T-cell (primary cell): ENCODE results near the gene CDH13. TPM values are rescaled to one million over a fixed set of nuclear protein-coding genes. Genes with fewer than 3 reads are reported as not detected.

Experiments used
- ATAC-seq, 4 experiments: fragments of 200-7000 bp in 3 of 4; fragments of 150-1000 bp in 1 of 4; cut with Tn5 transposase; replicated peaks in 1 of 4; 1 replicate in 3 of 4; 2 replicates in 1 of 4; pipeline ENCODE4 v1.10.0; 2021; ENCODE audit warnings: moderate library complexity in 3 of 4, mild to moderate bottlenecking in 2 of 4, moderate number of reproducible peaks in 1 of 4
- CTCF ChIA-PET, 2 donors: fragments of 300-600 bp; sonication (Branson Sonifier 250); formaldehyde crosslinking; loops; one replicate each; lab custom pipeline; 2022; ENCODE audit warnings: antibody characterized with exemption in 2 of 2; lab: Charles Lee
- POLR2A ChIA-PET, 2 donors: fragments of 300-600 bp; sonication (Branson Sonifier 250); formaldehyde crosslinking; loops; one replicate each; lab custom pipeline; 2022; ENCODE audit warnings: antibody characterized with exemption in 2 of 2; lab: Charles Lee
- DNase-seq, 35 experiments: peaks; one replicate each; pipeline versions ENCODE4 v3.0.0 to v3.0.0-alpha.2; 2013 to 2023
- H3K27ac ChIP-seq: one replicate; pipeline ENCODE4 v1.5.1; 2013; ENCODE audit warnings: low read length
- H3K27me3 ChIP-seq, 2 experiments: replicated peaks in 1 of 2; 1 replicate in 1 of 2; 2 replicates in 1 of 2; pipeline versions ENCODE4 v1.6.1 to v1.7.0; 2013; ENCODE audit warnings: low read length in 1 of 2, mixed read lengths in 1 of 2; ENCODE audit not compliant: control insufficient read depth in 2 of 2, insufficient read depth in 2 of 2; ENCODE audit errors: extremely low read depth in 1 of 2
- H3K36me3 ChIP-seq, 2 donors: 1 replicate in 1 of 2; 2 replicates in 1 of 2; pipeline versions ENCODE4 v1.6.1 to v1.7.0; 2013; ENCODE audit warnings: low read length in 1 of 2; ENCODE audit not compliant: control insufficient read depth in 2 of 2, insufficient read depth in 1 of 2; ENCODE audit errors: extremely low read depth in 1 of 2
- H3K4me1 ChIP-seq, 2 experiments: 1 replicate in 1 of 2; 2 replicates in 1 of 2; pipeline versions ENCODE4 v1.6.1 to v1.7.0; 2013; ENCODE audit warnings: low read length in 2 of 2, mixed read lengths in 1 of 2; ENCODE audit not compliant: insufficient read depth in 2 of 2, control insufficient read depth in 1 of 2; ENCODE audit errors: extremely low read depth in 1 of 2
- H3K4me3 ChIP-seq, 2 donors: 1 replicate in 1 of 2; 2 replicates in 1 of 2; pipeline versions ENCODE4 v1.5.1 to v1.7.0; 2013; ENCODE audit warnings: mild to moderate bottlenecking in 2 of 2, low read length in 1 of 2, moderate library complexity in 1 of 2; ENCODE audit not compliant: control insufficient read depth in 1 of 2; ENCODE audit errors: extremely low read depth in 1 of 2
- H3K9me3 ChIP-seq: 2 replicates; pipeline ENCODE4 v1.7.0; 2013
- H3K27ac Mint-ChIP-seq, 2 donors: one replicate each; pipeline ENCODE4 v1.8.0; 2020 to 2021; ENCODE audit warnings: mild to moderate bottlenecking in 2 of 2, mixed read lengths in 2 of 2
- H3K27me3 Mint-ChIP-seq, 2 donors: one replicate each; pipeline ENCODE4 v1.8.0; 2021 to 2022; ENCODE audit warnings: mixed read lengths in 2 of 2
- H3K36me3 Mint-ChIP-seq: one replicate; pipeline ENCODE4 v1.8.0; 2021; ENCODE audit warnings: mixed read lengths
- H3K4me1 Mint-ChIP-seq, 3 donors: one replicate each; pipeline ENCODE4 v1.8.0; 2020 to 2022; ENCODE audit warnings: mixed read lengths in 3 of 3, mild to moderate bottlenecking in 1 of 3
- H3K4me3 Mint-ChIP-seq, 3 donors: one replicate each; pipeline ENCODE4 v1.8.0; 2020 to 2022; ENCODE audit warnings: mild to moderate bottlenecking in 3 of 3, mixed read lengths in 3 of 3, moderate library complexity in 3 of 3
- H3K9me3 Mint-ChIP-seq, 3 donors: one replicate each; pipeline ENCODE4 v1.8.0; 2020 to 2022; ENCODE audit warnings: mixed read lengths in 3 of 3
- WGBS: methylation state at CpG from one replicate; pipeline ENCODE4 v1.1.5; 2013; ENCODE audit warnings: missing lambda C conversion rate; ENCODE audit not compliant: insufficient coverage; 5-methylcytosine and 5-hydroxymethylcytosine counted together
- total RNA-seq, 35 experiments: library from RNA in 6 of 35; stranded (reverse) in 6 of 35; fragments of 120-200 nt in 1 of 35; gene quantifications; one replicate each; pipeline versions ENCODE4 v1.2.1 to v1.2.4 and lab custom pipeline; 2013 to 2026

CDH13 gene
- total RNA-seq, 5 donors from 2014 or later (not counting 1 experiment from before 2014, with no cell fraction given) = not detected

GRCh38 chr16:83404261-83404660 lies 777.5 kb downstream of the CDH13 start:
- CTCF ChIA-PET = no interaction called here
- POLR2A ChIA-PET = no interaction called here
- peaks cover 0 to 6% (median 5%) of the 10 kb centered on the region in 3 donors for H3K9me3 Mint-ChIP-seq
- Histone ChIP-seq H3K4me3 (no peak overlapping the region), H3K4me1 (no peaks in the 10 kb centered on the region), H3K27me3 (no peaks in the 10 kb centered on the region), H3K9me3 (no peaks in the 10 kb centered on the region), H3K36me3 (no peaks in the 10 kb centered on the region), H3K27ac (no peak overlapping the region)
- H3K4me3 Mint-ChIP-seq = no peak overlapping the region
- H3K36me3 Mint-ChIP-seq = no peaks in the 10 kb centered on the region
- no peaks in the 10 kb centered on the region for H3K4me1 Mint-ChIP-seq
- no peak for DNase-seq
- ATAC-seq = no peak
- peaks cover 0 to 2% of the 10 kb centered on the region in 2 donors for H3K27me3 Mint-ChIP-seq
- H3K27ac Mint-ChIP-seq = no peak overlapping the region
- WGBS = no CpG with 5 or more reads among the region's 3 CpGs

- ATAC-seq = no peak
Observed at GRCh38 chr16:83407928-83408327, 781.2 kb downstream of the CDH13 start.

GRCh38 chr16:83409347-83409746 lies 782.6 kb downstream of the CDH13 start:
- no peak overlapping the region for H3K4me3 Mint-ChIP-seq
- Histone ChIP-seq H3K27me3 (no peaks in the 10 kb centered on the region), H3K9me3 (no peaks in the 10 kb centered on the region), H3K4me1 (no peaks in the 10 kb centered on the region), H3K27ac (no peak overlapping the region), H3K4me3 (no peak overlapping the region), H3K36me3 (no peaks in the 10 kb centered on the region)
- H3K9me3 Mint-ChIP-seq = peaks cover 2 to 6% (median 3%) of the 10 kb centered on the region in 3 donors
- ATAC-seq (no peak), DNase-seq (no peak)
- no peaks in the 10 kb centered on the region for H3K4me1 Mint-ChIP-seq
- ChIA-PET POLR2A (no interaction called here), CTCF (interaction anchor here in 1 of 2 donors (0.5 kb wide), 1 partner anchor 194 kb away, joined by 5 read pairs; no protein-coding TSS in a partner anchor)
- no peak overlapping the region for H3K27ac Mint-ChIP-seq
- H3K27me3 Mint-ChIP-seq = peaks cover 0 to 2% of the 10 kb centered on the region in 2 donors
- WGBS = 70% methylated on average over 2 of the region's 3 CpGs
- H3K36me3 Mint-ChIP-seq = no peaks in the 10 kb centered on the region

More at GRCh38 chr16:83407928-83408327, 781.2 kb downstream of the CDH13 start:
- WGBS = 76% methylated on average over 4 of the region's 5 CpGs
- Histone ChIP-seq H3K4me3 (no peak overlapping the region), H3K9me3 (no peaks in the 10 kb centered on the region), H3K36me3 (no peaks in the 10 kb centered on the region), H3K4me1 (no peaks in the 10 kb centered on the region), H3K27me3 (no peaks in the 10 kb centered on the region), H3K27ac (no peak overlapping the region)
- ChIA-PET POLR2A (no interaction called here), CTCF (no interaction called here)
- no peak for DNase-seq
- H3K4me1 Mint-ChIP-seq = no peaks in the 10 kb centered on the region
- H3K27ac Mint-ChIP-seq = no peak overlapping the region
- no peak overlapping the region for H3K4me3 Mint-ChIP-seq
- H3K9me3 Mint-ChIP-seq = peaks cover 0 to 6% (median 0%) of the 10 kb centered on the region in 3 donors
- H3K36me3 Mint-ChIP-seq = no peaks in the 10 kb centered on the region
- peaks cover 0 to 2% of the 10 kb centered on the region in 2 donors for H3K27me3 Mint-ChIP-seq

- peaks cover 0 to 3% of the 10 kb centered on the region in 2 donors for H3K27me3 Mint-ChIP-seq
- ChIA-PET CTCF (no interaction called here), POLR2A (no interaction called here)
- no peak overlapping the region for H3K27ac Mint-ChIP-seq
- H3K4me1 Mint-ChIP-seq = no peaks in the 10 kb centered on the region
- Histone ChIP-seq H3K4me1 (no peaks in the 10 kb centered on the region), H3K9me3 (no peaks in the 10 kb centered on the region), H3K27me3 (no peaks in the 10 kb centered on the region), H3K36me3 (no peaks in the 10 kb centered on the region), H3K4me3 (no peak overlapping the region), H3K27ac (no peak overlapping the region)
- DNase-seq = no peak
- ATAC-seq = no peak
- H3K4me3 Mint-ChIP-seq = no peak overlapping the region
- H3K36me3 Mint-ChIP-seq = no peaks in the 10 kb centered on the region
- H3K9me3 Mint-ChIP-seq = peaks cover 0 to 13% (median 0%) of the 10 kb centered on the region in 3 donors
- 67% methylated on average over 1 of the region's 1 CpG for WGBS
Observed at GRCh38 chr16:83418565-83418964, 791.8 kb downstream of the CDH13 start.

GRCh38 chr16:83420206-83420760 lies 793.5 kb downstream of the CDH13 start:
- no peak overlapping the region for H3K4me3 ChIP-seq
- CTCF ChIA-PET = no interaction called here
- 60% methylated on average over 2 of the region's 9 CpGs for WGBS
- H3K27ac ChIP-seq = no peak overlapping the region
- Mint-ChIP-seq H3K36me3 (no peaks in the 10 kb centered on the region), H3K9me3 (peaks cover 0 to 10% (median 0%) of the 10 kb centered on the region in 3 donors), H3K27me3 (peaks cover 0 to 3% of the 10 kb centered on the region in 2 donors), H3K27ac (no peak overlapping the region), H3K4me1 (no peaks in the 10 kb centered on the region), H3K4me3 (no peak overlapping the region)
- POLR2A ChIA-PET = no interaction called here
- no peaks in the 10 kb centered on the region for H3K4me1 ChIP-seq
- H3K27me3 ChIP-seq = no peaks in the 10 kb centered on the region
- DNase-seq (no peak), ATAC-seq (no peak)
- H3K9me3 ChIP-seq = no peaks in the 10 kb centered on the region
- no peaks in the 10 kb centered on the region for H3K36me3 ChIP-seq

GRCh38 chr16:83433201-83433600 lies 806.4 kb downstream of the CDH13 start:
- Mint-ChIP-seq H3K36me3 (no peaks in the 10 kb centered on the region), H3K4me3 (no peak overlapping the region), H3K4me1 (no peaks in the 10 kb centered on the region), H3K27ac (no peak overlapping the region), H3K27me3 (peaks cover 2 to 7% of the 10 kb centered on the region in 2 donors), H3K9me3 (peaks cover 0 to 11% (median 8%) of the 10 kb centered on the region in 3 donors)
- Histone ChIP-seq H3K36me3 (no peaks in the 10 kb centered on the region), H3K4me1 (no peaks in the 10 kb centered on the region), H3K4me3 (no peak overlapping the region), H3K27me3 (no peaks in the 10 kb centered on the region), H3K9me3 (no peaks in the 10 kb centered on the region), H3K27ac (no peak overlapping the region)
- CTCF ChIA-PET = no interaction called here
- DNase-seq (no peak), ATAC-seq (no peak)
- POLR2A ChIA-PET = no interaction called here
- no CpG with 5 or more reads among the region's 3 CpGs for WGBS
